Testis (tissue), 3 donors: Measurements from ENCODE around the gene FTMT. TPM values are rescaled to one million over a fixed set of nuclear protein-coding genes. Genes with fewer than 3 reads are reported as not detected.

Experiments used
- DNase-seq: peaks from one replicate; pipeline ENCODE4 v3.0.0-alpha.2; 2019
- H3K27ac ChIP-seq, 2 donors: fragments of 200-600 bp; sonication (generic); one replicate each; pipeline ENCODE4 v1.5.1; 2019
- H3K27me3 ChIP-seq: fragments of 200-600 bp; sonication (generic); one replicate; pipeline ENCODE4 v1.5.1; 2019
- H3K36me3 ChIP-seq: fragments of 200-600 bp; sonication (generic); one replicate; pipeline ENCODE4 v1.5.1; 2017; ENCODE audit warnings: low read depth; ENCODE audit errors: missing control alignments
- H3K4me1 ChIP-seq: fragments of 200-600 bp; sonication (generic); one replicate; pipeline ENCODE4 v1.5.1; 2019
- H3K4me3 ChIP-seq, 2 donors: fragments of 200-600 bp; sonication (generic); one replicate each; pipeline ENCODE4 v1.5.1; 2017 to 2019
- H3K9me3 ChIP-seq: fragments of 200-600 bp; sonication (generic); one replicate; pipeline ENCODE4 v1.5.1; 2017
- POLR2A ChIP-seq: fragments of 450-650 bp; IDR thresholded peaks from one replicate; pipeline ENCODE4 v1.6.1; 2017; ENCODE audit warnings: antibody characterized with exemption, mild to moderate bottlenecking, moderate library complexity
- WGBS, 2 donors: methylation state at CpG; one replicate each; pipeline ENCODE4 v1.1.5; 2018; 5-methylcytosine and 5-hydroxymethylcytosine counted together
- intact Hi-C: fragments of 100-400 bp; cut with DNase I; formaldehyde crosslinking; loops from one replicate; pipeline ENCODE4 v1.15.1; 2023; ENCODE audit warnings: low total_unique reads
- polyA plus RNA-seq: library from polyadenylated mRNA; stranded (reverse); fragments of 350-450 nt; fragmentation: Illumina TruSeq; extraction: RNeasy Lipid Tissue Mini Kit (QIAGEN cat#74804); gene quantifications from one replicate; pipeline ENCODE4 v1.2.3, GENCODE V29; 2014; ENCODE audit warnings: low read depth, low replicate concordance; ENCODE audit not compliant: insufficient read depth
- total RNA-seq, 2 donors: library from RNA; depleted of rRNA; stranded (reverse); fragments of >200 nt; gene quantifications; one replicate each; pipeline ENCODE4 v1.2.3, GENCODE V29; 2016
- TF ChIP-seq, protein P1 (sequence below), 3 experiments: fragments of 450-650 bp in 2 of 3; fragments of 200-600 bp in 1 of 3; sonication (generic) in 1 of 3; IDR thresholded peaks; one replicate each; pipeline ENCODE4 v1.5.1; 2016 to 2019; ENCODE audit warnings: antibody characterized with exemption in 3 of 3, mild to moderate bottlenecking in 2 of 3, moderate library complexity in 1 of 3

The FTMT gene
- total and polyA plus RNA-seq, 3 donors from 2014 or later = 18.1 to 101 (median 37.2) TPM

DNA sequence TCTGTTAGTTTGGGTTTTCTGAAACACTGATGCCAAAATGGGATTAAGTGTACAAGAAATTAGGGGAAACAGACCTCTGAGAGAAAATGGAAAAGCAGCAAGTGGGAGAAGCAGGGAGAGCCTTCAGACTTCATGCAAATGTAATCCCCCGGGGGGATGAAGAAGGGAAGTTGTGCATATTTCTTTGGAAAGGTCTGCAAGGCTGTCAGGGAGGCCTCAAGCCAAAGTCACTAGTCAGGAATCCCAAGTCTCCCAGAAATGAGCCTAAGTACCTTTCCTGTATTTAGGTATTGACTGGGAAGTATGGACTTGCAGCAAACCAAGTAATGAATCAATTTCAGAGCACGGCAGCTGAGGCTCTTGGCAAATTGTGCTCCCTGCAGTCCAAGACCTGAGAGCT is 2.2 kb downstream of the FTMT start:
- no peak for DNase-seq
- Histone ChIP-seq H3K36me3 (no peaks in the 10 kb centered on the region), H3K27ac (no peak overlapping the region), H3K9me3 (no peaks in the 10 kb centered on the region), H3K27me3 (no peaks in the 10 kb centered on the region), H3K4me3 (no peak overlapping the region), H3K4me1 (no peaks in the 10 kb centered on the region)
- TF ChIP-seq, protein P1, sequence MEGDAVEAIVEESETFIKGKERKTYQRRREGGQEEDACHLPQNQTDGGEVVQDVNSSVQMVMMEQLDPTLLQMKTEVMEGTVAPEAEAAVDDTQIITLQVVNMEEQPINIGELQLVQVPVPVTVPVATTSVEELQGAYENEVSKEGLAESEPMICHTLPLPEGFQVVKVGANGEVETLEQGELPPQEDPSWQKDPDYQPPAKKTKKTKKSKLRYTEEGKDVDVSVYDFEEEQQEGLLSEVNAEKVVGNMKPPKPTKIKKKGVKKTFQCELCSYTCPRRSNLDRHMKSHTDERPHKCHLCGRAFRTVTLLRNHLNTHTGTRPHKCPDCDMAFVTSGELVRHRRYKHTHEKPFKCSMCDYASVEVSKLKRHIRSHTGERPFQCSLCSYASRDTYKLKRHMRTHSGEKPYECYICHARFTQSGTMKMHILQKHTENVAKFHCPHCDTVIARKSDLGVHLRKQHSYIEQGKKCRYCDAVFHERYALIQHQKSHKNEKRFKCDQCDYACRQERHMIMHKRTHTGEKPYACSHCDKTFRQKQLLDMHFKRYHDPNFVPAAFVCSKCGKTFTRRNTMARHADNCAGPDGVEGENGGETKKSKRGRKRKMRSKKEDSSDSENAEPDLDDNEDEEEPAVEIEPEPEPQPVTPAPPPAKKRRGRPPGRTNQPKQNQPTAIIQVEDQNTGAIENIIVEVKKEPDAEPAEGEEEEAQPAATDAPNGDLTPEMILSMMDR (IDR thresholded peaks at IDR 0.05) = no peak
- no peak for TF ChIP-seq POLR2A
- 59 to 65% methylated on average over 2 of the region's 2 CpGs for WGBS, 2 donors
- intact Hi-C loops = no loop called here

DNA sequence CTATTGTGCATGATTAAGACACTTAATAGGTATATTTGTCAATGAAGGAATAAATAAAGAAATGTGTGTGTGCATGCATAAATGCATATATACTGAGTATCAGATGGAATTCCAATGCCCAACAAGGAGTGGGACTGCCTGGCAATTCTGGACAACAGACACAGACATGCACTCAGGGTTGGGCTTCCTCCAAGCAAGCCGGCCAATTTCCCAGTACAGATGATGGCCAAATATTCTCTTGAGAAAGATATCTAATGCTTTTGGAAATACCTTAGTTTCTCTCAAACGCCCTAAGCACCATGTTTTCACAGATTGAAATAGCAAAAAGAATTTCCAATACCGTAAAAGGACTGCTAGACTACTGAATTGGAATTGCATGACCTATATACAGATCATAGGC is 11.1 kb downstream of the FTMT start:
- H3K4me3 ChIP-seq = no peak overlapping the region
- H3K27me3 ChIP-seq = no peaks in the 10 kb centered on the region
- no peaks in the 10 kb centered on the region for H3K9me3 ChIP-seq
- intact Hi-C loops = no loop called here
- no peaks in the 10 kb centered on the region for H3K4me1 ChIP-seq
- no peak for DNase-seq
- H3K36me3 ChIP-seq = no peaks in the 10 kb centered on the region
- no peak overlapping the region for H3K27ac ChIP-seq
- 72 to 83% methylated on average over 3 of the region's 3 CpGs for WGBS, 2 donors
- TF ChIP-seq POLR2A = no peak
- TF ChIP-seq, protein P1 (IDR thresholded peaks at IDR 0.05) = no peak

DNA sequence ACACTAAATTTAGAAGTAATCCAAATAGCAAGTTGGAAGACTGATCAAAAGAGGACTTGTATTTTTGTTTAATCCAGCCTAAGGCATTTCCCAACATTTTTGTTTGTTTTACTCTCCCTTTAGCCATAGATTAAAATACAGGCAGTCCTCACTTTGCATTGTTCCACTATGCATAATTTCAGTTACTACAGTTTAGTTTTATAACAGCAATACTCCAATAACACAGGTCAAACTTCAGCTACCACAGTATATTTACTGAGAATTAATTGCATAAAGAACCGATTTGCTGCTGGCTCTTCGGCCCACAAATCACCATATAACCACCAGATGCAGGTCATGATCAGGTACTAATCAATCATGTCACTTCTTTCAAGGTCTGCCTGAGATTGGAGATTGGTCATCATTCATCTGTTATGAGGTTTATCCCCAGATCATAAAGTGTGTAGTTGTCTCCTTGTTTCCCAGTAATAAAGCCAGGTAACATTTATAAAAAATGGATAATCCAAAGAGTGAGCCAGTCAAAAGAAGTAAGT is 12.1 kb downstream of the FTMT start:
- intact Hi-C loops = no loop called here
- no peak for DNase-seq
- H3K27ac ChIP-seq = no peak overlapping the region
- no peaks in the 10 kb centered on the region for H3K4me1 ChIP-seq
- no peaks in the 10 kb centered on the region for H3K36me3 ChIP-seq
- no peak overlapping the region for H3K4me3 ChIP-seq
- H3K9me3 ChIP-seq = no peaks in the 10 kb centered on the region
- WGBS, 2 donors = 51 to 52% methylated on average over 2 of the region's 2 CpGs
- no peak for TF ChIP-seq POLR2A
- TF ChIP-seq, protein P1 (IDR thresholded peaks at IDR 0.05) = no peak
- H3K27me3 ChIP-seq = no peaks in the 10 kb centered on the region

DNA sequence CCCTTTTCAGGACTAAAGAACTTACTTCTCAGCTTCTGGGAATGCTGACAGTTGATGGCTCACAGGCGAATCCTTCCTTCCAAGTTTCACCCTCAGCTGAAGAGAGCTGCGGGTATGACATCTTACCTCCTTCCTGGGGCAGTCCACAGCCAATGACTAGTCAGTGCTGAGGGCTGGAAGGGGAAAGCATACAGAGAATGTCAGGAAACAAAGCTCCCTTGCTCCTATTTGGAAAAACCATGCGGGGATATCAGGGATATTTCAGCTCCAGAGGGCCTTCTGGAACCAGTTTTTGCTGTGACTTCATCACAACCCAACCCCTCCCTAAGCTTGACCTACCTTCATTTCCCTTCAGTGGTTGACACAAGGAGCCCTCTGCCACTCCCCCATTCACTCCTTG is 15.7 kb downstream of the FTMT start:
- intact Hi-C loops = no loop called here

DNA sequence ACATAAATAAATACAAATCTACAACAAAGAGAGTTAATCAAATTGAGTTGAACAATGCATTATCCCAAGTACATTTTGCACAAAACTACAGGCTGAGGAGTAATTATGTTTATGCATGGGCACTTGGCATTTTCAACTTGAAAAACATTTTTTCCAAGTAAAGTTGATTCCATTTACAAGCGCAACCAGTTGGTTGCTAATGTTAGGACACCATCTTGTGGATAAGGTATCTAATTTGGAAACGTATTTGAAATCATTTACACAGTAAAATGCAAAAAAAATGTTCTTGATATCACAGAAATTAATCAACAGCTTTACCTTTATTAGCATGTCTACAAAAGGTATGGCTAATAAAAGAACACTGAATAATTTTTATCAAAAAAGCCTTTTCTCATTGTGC is 18.8 kb downstream of the FTMT start:
- H3K36me3 ChIP-seq = no peaks in the 10 kb centered on the region
- H3K27ac ChIP-seq = no peak overlapping the region
- 53% methylated on average over 2 of the region's 2 CpGs for WGBS, 2 donors
- H3K4me1 ChIP-seq = no peaks in the 10 kb centered on the region
- TF ChIP-seq POLR2A = no peak
- TF ChIP-seq, protein P1 (IDR thresholded peaks at IDR 0.05) = no peak
- no peak for DNase-seq
- intact Hi-C loops = no loop called here
- no peaks in the 10 kb centered on the region for H3K27me3 ChIP-seq
- H3K9me3 ChIP-seq = no peaks in the 10 kb centered on the region
- no peak overlapping the region for H3K4me3 ChIP-seq

More for the DNA sequence above, 15.7 kb downstream of the FTMT start:
- Histone ChIP-seq H3K4me3 (no peak overlapping the region), H3K27me3 (no peaks in the 10 kb centered on the region), H3K36me3 (no peaks in the 10 kb centered on the region), H3K27ac (no peak overlapping the region), H3K4me1 (no peaks in the 10 kb centered on the region), H3K9me3 (no peaks in the 10 kb centered on the region)
- TF ChIP-seq, protein P1 (IDR thresholded peaks at IDR 0.05) = no peak
- TF ChIP-seq POLR2A = no peak
- WGBS, 2 donors = 81 to 85% methylated on average over 3 of the region's 3 CpGs
- no peak for DNase-seq
